ENCODE results near the gene GRAMD2B. TPM values are rescaled to one million over a fixed set of nuclear protein-coding genes. Genes with fewer than 3 reads are reported as not detected.

The GRAMD2B gene
- total RNA-seq, 1 experiment from 2014 or later: 33.6 TPM

DNA sequence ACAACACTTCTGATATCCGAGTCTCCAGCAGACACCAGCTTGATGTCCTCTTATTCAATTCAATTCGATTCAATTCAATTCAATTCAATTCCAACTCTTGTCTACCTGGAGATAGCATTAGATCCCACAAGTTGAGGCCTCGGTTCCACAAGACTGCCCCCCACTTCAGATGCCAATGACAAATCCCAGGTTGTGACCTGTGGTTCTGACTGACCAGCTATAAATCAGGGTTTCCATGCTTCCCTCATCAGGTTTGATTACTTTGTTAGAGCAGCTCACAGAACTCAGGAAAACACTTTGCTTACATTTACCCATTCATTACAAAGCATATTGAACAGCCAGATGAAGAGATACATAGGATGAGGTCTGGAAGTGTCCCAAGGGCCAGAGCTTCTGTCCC lies 89.2 kb downstream of the GRAMD2B start:
- POLR2A ChIA-PET (ENCODE audit: unreplicated experiment): no interaction called here

DNA sequence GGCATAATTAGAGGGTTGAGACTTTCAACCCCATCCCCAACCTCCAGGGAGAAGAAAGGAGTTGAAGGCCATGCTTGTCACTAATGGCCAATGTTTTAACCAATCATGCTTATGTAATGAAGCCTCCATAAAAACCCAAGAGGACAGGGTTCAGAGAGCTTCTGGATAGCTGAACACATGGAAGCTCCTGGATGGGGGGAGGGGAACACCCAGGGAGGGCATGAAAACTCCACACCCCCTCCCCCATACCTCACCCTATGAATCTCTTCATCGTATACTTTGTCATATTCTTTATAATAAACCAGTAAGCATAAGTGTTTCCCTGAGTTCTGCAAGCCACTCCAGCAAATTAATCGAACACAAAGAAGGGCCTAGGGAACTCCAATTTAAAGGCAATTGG lies 90.1 kb downstream of the GRAMD2B start:
- Histone ChIP-seq H3K27ac (ENCODE audit: low read length) (no peak overlapping the region), H3K9me3 (ENCODE audit: low read length) (no peaks in the 10 kb centered on the region), H3K4me2 (ENCODE audit: low read length) (no peak overlapping the region), H3F3A (ENCODE audit: low read length, unreplicated experiment) (no peaks in the 10 kb centered on the region), H3K36me3 (ENCODE audit: low read depth, low read length) (no peaks in the 10 kb centered on the region), H3K9ac (ENCODE audit: low read length) (no peak overlapping the region), H4K20me1 (ENCODE audit: low read length) (no peaks in the 10 kb centered on the region), H3K27me3 (ENCODE audit: low read length) (no peaks in the 10 kb centered on the region), H3K4me1 (ENCODE audit: insufficient read depth, low read length) (no peaks in the 10 kb centered on the region), H3K4me3 (ENCODE audit: low read length) (no peak overlapping the region), H2AFZ (ENCODE audit: low read length) (no peak overlapping the region), H3K9me2 (replicated peaks; ENCODE audit: low read length) (no peaks in the 10 kb centered on the region), H3K79me2 (ENCODE audit: low read length) (no peaks in the 10 kb centered on the region)
- ChIA-PET CTCF (no interaction called here), POLR2A (ENCODE audit: unreplicated experiment) (interaction anchor here (0.6 kb wide), 1 partner anchor 144 kb away, joined by 3 read pairs; no protein-coding TSS in a partner anchor)
- ATAC-seq: no peak
- BruUV-seq (replicated peaks): no TSS peak
- intact Hi-C loops (cut with micrococcal nuclease): no loop called here
- TF ChIP-seq, protein P1, sequence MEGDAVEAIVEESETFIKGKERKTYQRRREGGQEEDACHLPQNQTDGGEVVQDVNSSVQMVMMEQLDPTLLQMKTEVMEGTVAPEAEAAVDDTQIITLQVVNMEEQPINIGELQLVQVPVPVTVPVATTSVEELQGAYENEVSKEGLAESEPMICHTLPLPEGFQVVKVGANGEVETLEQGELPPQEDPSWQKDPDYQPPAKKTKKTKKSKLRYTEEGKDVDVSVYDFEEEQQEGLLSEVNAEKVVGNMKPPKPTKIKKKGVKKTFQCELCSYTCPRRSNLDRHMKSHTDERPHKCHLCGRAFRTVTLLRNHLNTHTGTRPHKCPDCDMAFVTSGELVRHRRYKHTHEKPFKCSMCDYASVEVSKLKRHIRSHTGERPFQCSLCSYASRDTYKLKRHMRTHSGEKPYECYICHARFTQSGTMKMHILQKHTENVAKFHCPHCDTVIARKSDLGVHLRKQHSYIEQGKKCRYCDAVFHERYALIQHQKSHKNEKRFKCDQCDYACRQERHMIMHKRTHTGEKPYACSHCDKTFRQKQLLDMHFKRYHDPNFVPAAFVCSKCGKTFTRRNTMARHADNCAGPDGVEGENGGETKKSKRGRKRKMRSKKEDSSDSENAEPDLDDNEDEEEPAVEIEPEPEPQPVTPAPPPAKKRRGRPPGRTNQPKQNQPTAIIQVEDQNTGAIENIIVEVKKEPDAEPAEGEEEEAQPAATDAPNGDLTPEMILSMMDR (conservative IDR thresholded peaks at IDR 0.05; ENCODE audit: low read depth, low read length): no peak
- no peak for TF ChIP-seq EZH2phosphoT487 (IDR thresholded peaks at IDR 0.05; ENCODE audit: borderline replicate concordance, low read length)
- TF ChIP-seq EZH2 (IDR thresholded peaks at IDR 0.05; ENCODE audit: low read length, unreplicated experiment): no peak
- DNase-seq: no peak

More for the DNA sequence above, 89.2 kb downstream of the GRAMD2B start:
- ATAC-seq (no peak), DNase-seq (no peak)
- Histone ChIP-seq H3K27me3 (ENCODE audit: low read length) (no peaks in the 10 kb centered on the region), H3K4me2 (ENCODE audit: low read length) (no peak overlapping the region), H2AFZ (ENCODE audit: low read length) (no peak overlapping the region), H3K79me2 (ENCODE audit: low read length) (no peaks in the 10 kb centered on the region), H3F3A (ENCODE audit: low read length, unreplicated experiment) (no peaks in the 10 kb centered on the region), H3K9me3 (ENCODE audit: low read length) (no peaks in the 10 kb centered on the region), H3K27ac (ENCODE audit: low read length) (no peak overlapping the region), H3K9me2 (replicated peaks; ENCODE audit: low read length) (no peaks in the 10 kb centered on the region), H3K36me3 (ENCODE audit: low read depth, low read length) (no peaks in the 10 kb centered on the region), H3K4me1 (ENCODE audit: insufficient read depth, low read length) (no peaks in the 10 kb centered on the region), H4K20me1 (ENCODE audit: low read length) (no peaks in the 10 kb centered on the region), H3K9ac (ENCODE audit: low read length) (no peak overlapping the region), H3K4me3 (ENCODE audit: low read length) (no peak overlapping the region)
- BruUV-seq (replicated peaks): no TSS peak
- TF ChIP-seq, protein P1 (conservative IDR thresholded peaks at IDR 0.05; ENCODE audit: low read depth, low read length): no peak
- TF ChIP-seq EZH2 (IDR thresholded peaks at IDR 0.05; ENCODE audit: low read length, unreplicated experiment): no peak
- no peak for TF ChIP-seq EZH2phosphoT487 (IDR thresholded peaks at IDR 0.05; ENCODE audit: borderline replicate concordance, low read length)
- CTCF ChIA-PET: no interaction called here
- intact Hi-C loops (cut with micrococcal nuclease): no loop called here

DNA sequence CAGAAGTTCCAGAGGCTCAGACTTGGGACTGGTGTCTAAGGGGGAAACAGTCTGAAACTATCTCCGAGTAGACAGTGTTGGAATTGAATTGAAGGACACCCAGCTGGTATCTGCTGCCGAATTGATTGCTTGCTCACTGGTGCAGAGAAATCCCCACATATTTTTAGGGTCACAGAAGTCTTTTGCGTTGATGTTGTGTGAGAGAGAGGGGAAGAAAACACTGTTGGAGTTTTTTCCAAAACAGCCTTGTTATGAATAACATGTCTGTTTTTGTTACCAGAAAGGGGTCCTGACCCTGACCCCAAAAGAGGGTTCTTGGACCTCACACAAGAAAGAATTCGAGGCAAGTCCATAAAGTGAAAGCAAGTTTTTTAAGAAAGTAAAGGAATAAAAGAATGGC lies 90.5 kb downstream of the GRAMD2B start:
- Histone ChIP-seq H3K27ac (ENCODE audit: low read length) (no peak overlapping the region), H2AFZ (ENCODE audit: low read length) (no peak overlapping the region), H3K36me3 (ENCODE audit: low read depth, low read length) (no peaks in the 10 kb centered on the region), H3K79me2 (ENCODE audit: low read length) (no peaks in the 10 kb centered on the region), H3K4me2 (ENCODE audit: low read length) (no peak overlapping the region), H3K9ac (ENCODE audit: low read length) (no peak overlapping the region), H3K27me3 (ENCODE audit: low read length) (no peaks in the 10 kb centered on the region), H3K4me3 (ENCODE audit: low read length) (no peak overlapping the region), H3K9me2 (replicated peaks; ENCODE audit: low read length) (no peaks in the 10 kb centered on the region), H3K4me1 (ENCODE audit: insufficient read depth, low read length) (no peaks in the 10 kb centered on the region), H3F3A (ENCODE audit: low read length, unreplicated experiment) (no peaks in the 10 kb centered on the region), H3K9me3 (ENCODE audit: low read length) (no peaks in the 10 kb centered on the region), H4K20me1 (ENCODE audit: low read length) (no peaks in the 10 kb centered on the region)
- ATAC-seq: no peak
- intact Hi-C loops (cut with micrococcal nuclease): no loop called here
- ChIA-PET POLR2A (ENCODE audit: unreplicated experiment) (interaction anchor here (0.6 kb wide), 1 partner anchor 144 kb away, joined by 3 read pairs; no protein-coding TSS in a partner anchor), CTCF (no interaction called here)
- BruUV-seq (replicated peaks): no TSS peak
- DNase-seq: no peak
- TF ChIP-seq, protein P1 (conservative IDR thresholded peaks at IDR 0.05; ENCODE audit: low read depth, low read length): no peak
- TF ChIP-seq EZH2phosphoT487 (IDR thresholded peaks at IDR 0.05; ENCODE audit: borderline replicate concordance, low read length) (no peak), EZH2 (IDR thresholded peaks at IDR 0.05; ENCODE audit: low read length, unreplicated experiment) (no peak)
